Mesendoderm (in vitro differentiated cells): Measurements from ENCODE around the gene ASS1. TPM values are rescaled to one million over a fixed set of nuclear protein-coding genes. Genes with fewer than 3 reads are reported as not detected.

ENCODE experiments used
- DNase-seq: peaks from one replicate; pipeline ENCODE4 v3.0.0; 2013
- H2AK5ac ChIP-seq: 2 replicates; pipeline ENCODE4 v1.6.1; 2013; ENCODE audit warnings: low read length, inconsistent platforms
- H2BK120ac ChIP-seq: 2 replicates; pipeline ENCODE4 v1.6.1; 2013; ENCODE audit warnings: low read depth, mild to moderate bottlenecking, low read length, moderate library complexity, mixed read lengths
- H2BK15ac ChIP-seq: replicated peaks from 2 replicates; pipeline ENCODE4 v1.6.1; 2013; ENCODE audit warnings: low read depth, mild to moderate bottlenecking, moderate library complexity
- H2BK5ac ChIP-seq: 2 replicates; pipeline ENCODE4 v1.6.1; 2013; ENCODE audit warnings: low read length, inconsistent platforms
- H3K18ac ChIP-seq: 2 replicates; pipeline ENCODE4 v1.6.1; 2013; ENCODE audit warnings: mild to moderate bottlenecking, low read length, mixed read lengths
- H3K23ac ChIP-seq: one replicate; pipeline ENCODE4 v1.6.1; 2013; ENCODE audit warnings: low read length
- H3K27ac ChIP-seq: 2 replicates; pipeline ENCODE4 v1.5.1; 2013; ENCODE audit warnings: low read depth, mild to moderate bottlenecking, inconsistent platforms, low read length, moderate library complexity
- H3K27me3 ChIP-seq: 2 replicates; pipeline ENCODE4 v1.6.1; 2013; ENCODE audit warnings: low read length, control low read depth, mild to moderate bottlenecking, inconsistent platforms; ENCODE audit not compliant: insufficient read depth, poor library complexity
- H3K36me3 ChIP-seq: 2 replicates; pipeline ENCODE4 v1.6.1; 2013; ENCODE audit warnings: low read length, inconsistent platforms; ENCODE audit not compliant: control insufficient read depth, insufficient read depth
- H3K4ac ChIP-seq: one replicate; pipeline ENCODE4 v1.6.1; 2013; ENCODE audit warnings: low read depth, mild to moderate bottlenecking, low read length, moderate library complexity
- H3K4me1 ChIP-seq: 2 replicates; pipeline ENCODE4 v1.6.1; 2013; ENCODE audit warnings: low read depth, low read length, inconsistent platforms; ENCODE audit not compliant: control insufficient read depth
- H3K4me2 ChIP-seq: 2 replicates; pipeline ENCODE4 v1.6.1; 2013; ENCODE audit warnings: low read length
- H3K4me3 ChIP-seq: 2 replicates; pipeline ENCODE4 v1.5.1; 2013; ENCODE audit warnings: mild to moderate bottlenecking, low read length
- H3K56ac ChIP-seq: one replicate; pipeline ENCODE4 v1.6.1; 2013; ENCODE audit warnings: low read length
- H3K79me1 ChIP-seq: 2 replicates; pipeline ENCODE4 v1.6.1; 2013; ENCODE audit warnings: low read length, inconsistent platforms
- H3K79me2 ChIP-seq: 2 replicates; pipeline ENCODE4 v1.6.1; 2013; ENCODE audit warnings: mild to moderate bottlenecking, low read length; ENCODE audit not compliant: control insufficient read depth, insufficient read depth
- H3K9ac ChIP-seq: 2 replicates; pipeline ENCODE4 v1.6.1; 2013; ENCODE audit warnings: low read length, inconsistent platforms
- H4K5ac ChIP-seq: one replicate; pipeline ENCODE4 v1.6.1; 2013; ENCODE audit warnings: low read length
- H4K8ac ChIP-seq: one replicate; pipeline ENCODE4 v1.6.1; 2013; ENCODE audit warnings: low read depth, mild to moderate bottlenecking, control low read depth, low read length, moderate library complexity
- WGBS: extraction: QIAGEN DNeasy Blood & Tissue Kit; methylation state at CpG from one replicate; pipeline ENCODE4 v1.1.7; 2013; ENCODE audit warnings: low lambda C conversion rate, missing lambda C conversion rate; ENCODE audit not compliant: insufficient coverage; ENCODE audit errors: extremely low coverage; 5-methylcytosine and 5-hydroxymethylcytosine counted together
- polyA plus RNA-seq, 2 experiments: library from polyadenylated mRNA; stranded (reverse); fragments of 200-250 nt; gene quantifications; one replicate each; pipeline ENCODE4 v1.2.3, GENCODE V29; 2013

The ASS1 gene
- polyA plus RNA-seq (2013, experiment 1 of 2), result 17.2 TPM
- 17.0 TPM for polyA plus RNA-seq (2013, experiment 2 of 2)

- Histone ChIP-seq H3K56ac (peak within 1 kb of the TSS; percentile 82), H3K4me2 (peak within 1 kb of the TSS; percentile 92), H3K18ac (peak within 1 kb of the TSS; percentile 51), H3K4ac (peak within 1 kb of the TSS; percentile 74), H2BK15ac (no peak within 1 kb of the TSS), H4K5ac (no peak within 1 kb of the TSS), H3K4me3 (peak within 1 kb of the TSS; percentile 49), H3K27me3 (no peaks in the 10 kb centered on the region), H3K9ac (peak within 1 kb of the TSS; percentile 64), H3K27ac (peak within 1 kb of the TSS; percentile 78), H3K36me3 (no peaks in the 10 kb centered on the region), H4K8ac (no peak within 1 kb of the TSS), H2AK5ac (no peak within 1 kb of the TSS), H2BK120ac (no peak within 1 kb of the TSS), H3K79me2 (no peaks in the 10 kb centered on the region), H3K4me1 (peaks cover 14% of the 10 kb centered on the region), H3K23ac (no peak within 1 kb of the TSS), H2BK5ac (no peak within 1 kb of the TSS), H3K79me1 (no peaks in the 10 kb centered on the region)
- no CpG with 5 or more reads among the region's 66 CpGs for WGBS
- DNase-seq, result peak; percentile 80
These were observed at the start of gene ASS1 for GRCh38 chr9:130444565-130445221. TSS of gene ASS1 (plus strand) at chr9:130444961. CDS start at chr9:130452229, 7,268 bp downstream.

- Histone ChIP-seq H3K4me2 (no peak overlapping the region), H3K27ac (no peak overlapping the region), H3K36me3 (no peaks in the 10 kb centered on the region), H2BK5ac (no peak overlapping the region), H2BK120ac (no peak overlapping the region), H3K18ac (no peak overlapping the region), H3K4ac (no peak overlapping the region), H3K4me3 (no peak overlapping the region), H3K27me3 (no peaks in the 10 kb centered on the region), H3K79me1 (no peaks in the 10 kb centered on the region), H3K23ac (no peak overlapping the region), H3K9ac (no peak overlapping the region), H3K4me1 (no peaks in the 10 kb centered on the region), H4K8ac (no peak overlapping the region), H3K56ac (no peak overlapping the region), H4K5ac (no peak overlapping the region), H2AK5ac (no peak overlapping the region), H3K79me2 (no peaks in the 10 kb centered on the region), H2BK15ac (no peak overlapping the region)
- DNase-seq, result no peak
- WGBS, result no CpG with 5 or more reads among the region's 26 CpGs
These were observed 48.8 kb upstream of the ASS1 start for GRCh38 chr9:130395810-130396435.

GRCh38 chr9:130396581-130396980 lies 48.2 kb upstream of the ASS1 start:
- Histone ChIP-seq H2AK5ac (no peak overlapping the region), H3K56ac (no peak overlapping the region), H3K4me2 (no peak overlapping the region), H3K9ac (no peak overlapping the region), H3K18ac (no peak overlapping the region), H3K79me1 (no peaks in the 10 kb centered on the region), H2BK5ac (no peak overlapping the region), H3K23ac (no peak overlapping the region), H2BK120ac (no peak overlapping the region), H2BK15ac (no peak overlapping the region), H4K5ac (no peak overlapping the region), H3K27me3 (no peaks in the 10 kb centered on the region), H3K27ac (no peak overlapping the region), H3K36me3 (no peaks in the 10 kb centered on the region), H3K4me3 (no peak overlapping the region), H3K4me1 (no peaks in the 10 kb centered on the region), H4K8ac (no peak overlapping the region), H3K79me2 (no peaks in the 10 kb centered on the region), H3K4ac (no peak overlapping the region)
- no peak for DNase-seq
- no CpG with 5 or more reads among the region's 4 CpGs for WGBS

- H3K4ac ChIP-seq, result no peak overlapping the region
- no peak overlapping the region for H3K9ac ChIP-seq
- no peak overlapping the region for H3K23ac ChIP-seq
- no peaks in the 10 kb centered on the region for H3K36me3 ChIP-seq
- H3K4me3 ChIP-seq, result no peak overlapping the region
- no peaks in the 10 kb centered on the region for H3K79me1 ChIP-seq
- H2BK5ac ChIP-seq, result no peak overlapping the region
- H3K79me2 ChIP-seq, result no peaks in the 10 kb centered on the region
- no peak overlapping the region for H3K4me2 ChIP-seq
- H3K27me3 ChIP-seq, result no peaks in the 10 kb centered on the region
- H2AK5ac ChIP-seq, result no peak overlapping the region
- H3K27ac ChIP-seq, result no peak overlapping the region
- no peak overlapping the region for H3K56ac ChIP-seq
- H2BK15ac ChIP-seq, result no peak overlapping the region
- no CpG with 5 or more reads among the region's 17 CpGs for WGBS
- H3K4me1 ChIP-seq, result no peaks in the 10 kb centered on the region
- no peak overlapping the region for H2BK120ac ChIP-seq
- no peak overlapping the region for H4K8ac ChIP-seq
- no peak overlapping the region for H3K18ac ChIP-seq
- DNase-seq, result no peak
- H4K5ac ChIP-seq, result no peak overlapping the region
These were observed 46.1 kb upstream of the ASS1 start for GRCh38 chr9:130398487-130399240.

GRCh38 chr9:130399768-130400167 lies 45.0 kb upstream of the ASS1 start:
- no peaks in the 10 kb centered on the region for H3K27me3 ChIP-seq
- H3K79me2 ChIP-seq, result no peaks in the 10 kb centered on the region
- H2BK15ac ChIP-seq, result no peak overlapping the region
- no CpG with 5 or more reads among the region's 8 CpGs for WGBS
- H3K27ac ChIP-seq, result no peak overlapping the region
- H3K56ac ChIP-seq, result no peak overlapping the region
- no peak overlapping the region for H4K8ac ChIP-seq
- no peak for DNase-seq
- no peak overlapping the region for H2BK5ac ChIP-seq
- no peak overlapping the region for H3K4me2 ChIP-seq
- H3K18ac ChIP-seq, result no peak overlapping the region
- no peak overlapping the region for H3K9ac ChIP-seq
- no peaks in the 10 kb centered on the region for H3K36me3 ChIP-seq
- no peak overlapping the region for H3K4ac ChIP-seq
- no peaks in the 10 kb centered on the region for H3K4me1 ChIP-seq
- H3K23ac ChIP-seq, result no peak overlapping the region
- no peak overlapping the region for H2AK5ac ChIP-seq
- no peak overlapping the region for H2BK120ac ChIP-seq
- no peak overlapping the region for H3K4me3 ChIP-seq
- no peaks in the 10 kb centered on the region for H3K79me1 ChIP-seq
- no peak overlapping the region for H4K5ac ChIP-seq
